H1 (cell line): ENCODE results near the gene PHKA1.
"Not testable (repeated sequence)": the region's sequence is repeated elsewhere in the genome, so short reads cannot be mapped to it uniquely, and the experiment has no call there.

ENCODE experiments used
- BCL11A ChIP-seq, 2 experiments: IDR thresholded peaks; one replicate each; pipeline ENCODE4 v1.6.1; 2011; ENCODE audit warnings: low read depth in 2 of 2, low read length in 2 of 2, mild to moderate bottlenecking in 2 of 2
- CTCF ChIP-seq, 3 experiments: IDR thresholded peaks; 1 replicate in 2 of 3; 2 replicates in 1 of 3; pipeline versions ENCODE4 v1.5.1 to v1.6.1; 2011; ENCODE audit warnings: low read length in 3 of 3, mild to moderate bottlenecking in 3 of 3, inconsistent platforms in 2 of 3, low read depth in 1 of 3, moderate library complexity in 1 of 3; ENCODE audit not compliant: insufficient read depth in 1 of 3; ENCODE audit errors: control extremely low read depth in 1 of 3
- EP300 ChIP-seq, 2 experiments: IDR thresholded peaks; 1 replicate in 1 of 2; 2 replicates in 1 of 2; pipeline ENCODE4 v1.6.1; 2011 to 2012; ENCODE audit warnings: low read depth in 2 of 2, low read length in 2 of 2, mild to moderate bottlenecking in 2 of 2, borderline replicate concordance in 1 of 2, inconsistent platforms in 1 of 2, moderate library complexity in 1 of 2
- GABPA ChIP-seq: IDR thresholded peaks from 2 replicates; pipeline ENCODE4 v1.6.1; 2011; ENCODE audit warnings: mild to moderate bottlenecking, low read length, moderate library complexity, borderline replicate concordance; ENCODE audit not compliant: insufficient read depth
- POLR2AphosphoS5 ChIP-seq: IDR thresholded peaks from 2 replicates; pipeline ENCODE4 v1.6.1; 2011; ENCODE audit warnings: low read depth, low read length
- POU5F1 ChIP-seq: IDR thresholded peaks from 2 replicates; pipeline ENCODE4 v1.6.1; 2011; ENCODE audit warnings: low read depth, mild to moderate bottlenecking, low read length, moderate library complexity
- TCF12 ChIP-seq: IDR thresholded peaks from 2 replicates; pipeline ENCODE4 v1.6.1; 2011; ENCODE audit warnings: low read depth, mild to moderate bottlenecking, low read length
- YY1 ChIP-seq: IDR thresholded peaks from 2 replicates; pipeline ENCODE4 v1.6.1; 2011; ENCODE audit warnings: low read depth, mild to moderate bottlenecking, low read length

DNA sequence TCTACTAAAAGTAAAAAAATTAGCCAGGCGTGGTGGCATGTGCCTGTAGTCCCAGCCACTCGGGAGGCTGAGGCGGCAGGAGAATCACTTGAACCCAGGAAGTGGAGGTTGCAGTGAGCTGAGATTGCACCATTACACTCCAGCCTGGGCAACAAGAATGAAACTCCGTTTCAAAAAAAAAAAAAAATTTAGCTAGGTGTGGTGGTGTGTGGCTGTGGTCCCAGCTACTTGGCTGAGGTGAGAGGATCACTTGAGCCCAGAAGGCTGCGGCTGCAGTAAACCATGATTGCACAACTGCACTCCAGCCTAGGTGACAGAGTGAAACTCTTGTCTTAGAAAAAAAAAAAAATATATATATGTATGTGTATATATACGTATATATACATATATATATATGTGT is 161.7 kb downstream of the PHKA1 start:
- not testable (repeated sequence) for TF ChIP-seq POLR2AphosphoS5; GABPA; TCF12; CTCF (IDR thresholded peaks at IDR 0.05; ENCODE audit: control extremely low read depth in 1 of 3, insufficient read depth in 1 of 3, low read depth in 1 of 3, low read length in 3 of 3); BCL11A (IDR thresholded peaks at IDR 0.05; ENCODE audit: low read depth in 2 of 2, low read length in 2 of 2); POU5F1; YY1; EP300 (IDR thresholded peaks at IDR 0.05; ENCODE audit: borderline replicate concordance in 1 of 2, low read depth in 2 of 2, low read length in 2 of 2)
